Measurements from ENCODE around the gene QKI.

Gene QKI

DNA sequence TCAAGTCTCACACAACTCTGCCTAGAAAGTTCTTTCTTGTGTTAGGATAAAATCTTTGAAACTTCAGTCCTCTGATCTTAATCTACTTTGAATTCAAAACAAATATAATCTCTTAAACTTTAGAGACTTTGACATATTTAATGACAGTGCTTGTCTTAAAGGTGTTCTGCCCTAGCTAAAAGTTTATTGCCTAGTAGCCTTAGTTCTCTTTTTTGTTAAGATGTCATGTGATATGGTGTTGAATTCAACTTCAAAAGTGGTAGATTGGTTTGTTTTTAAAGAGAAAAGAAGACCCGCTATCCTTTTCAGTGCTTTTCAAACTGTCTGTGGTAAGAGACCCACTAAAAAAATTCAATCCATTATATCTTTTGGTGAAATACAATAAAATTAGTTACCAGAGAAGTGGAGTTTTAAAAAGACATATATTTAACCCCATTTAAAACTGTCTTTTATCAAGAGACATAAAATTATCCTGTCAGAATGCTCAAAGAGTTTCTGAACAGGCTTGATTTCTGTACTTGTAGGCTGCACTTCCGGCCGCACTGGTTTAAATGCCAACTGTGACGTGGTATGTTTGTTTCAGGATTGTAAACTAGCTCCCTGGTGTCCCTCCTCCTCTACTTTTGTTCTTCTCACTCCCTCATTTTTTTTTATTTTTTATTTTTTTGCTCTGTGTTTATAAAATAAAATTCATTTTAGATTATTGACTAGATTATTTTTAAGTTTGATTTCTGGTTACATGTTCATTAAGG is 76.5 kb downstream of the QKI start:
- peak; percentile 7 for DNase-seq

DNA sequence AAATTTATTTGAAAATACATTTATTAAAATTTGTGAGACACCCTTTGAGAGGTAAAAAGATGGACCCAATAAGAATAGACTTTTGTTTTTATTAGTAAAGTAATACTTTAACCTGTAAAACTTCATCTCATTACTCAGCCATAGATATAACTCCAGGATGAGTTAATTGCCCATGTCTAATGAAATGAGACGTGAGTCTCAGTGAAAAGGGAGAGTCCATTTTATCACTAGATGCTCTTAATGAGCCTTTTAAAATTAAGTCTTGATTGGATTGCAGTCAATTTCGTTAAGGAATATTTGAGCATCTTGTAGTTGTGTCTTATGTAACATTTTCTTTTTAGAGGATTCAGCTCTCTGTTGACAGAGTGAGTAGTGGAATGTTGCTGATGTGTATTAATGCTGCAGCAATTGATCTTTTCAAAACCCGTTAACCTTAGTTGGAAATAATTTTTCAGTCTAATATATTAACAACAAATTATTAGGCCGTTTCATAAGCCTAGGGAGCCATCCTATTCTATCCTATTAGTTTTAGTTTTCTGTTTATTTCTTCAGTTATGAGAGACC is 77.3 kb downstream of the QKI start:
- DNase-seq: no peak

DNA sequence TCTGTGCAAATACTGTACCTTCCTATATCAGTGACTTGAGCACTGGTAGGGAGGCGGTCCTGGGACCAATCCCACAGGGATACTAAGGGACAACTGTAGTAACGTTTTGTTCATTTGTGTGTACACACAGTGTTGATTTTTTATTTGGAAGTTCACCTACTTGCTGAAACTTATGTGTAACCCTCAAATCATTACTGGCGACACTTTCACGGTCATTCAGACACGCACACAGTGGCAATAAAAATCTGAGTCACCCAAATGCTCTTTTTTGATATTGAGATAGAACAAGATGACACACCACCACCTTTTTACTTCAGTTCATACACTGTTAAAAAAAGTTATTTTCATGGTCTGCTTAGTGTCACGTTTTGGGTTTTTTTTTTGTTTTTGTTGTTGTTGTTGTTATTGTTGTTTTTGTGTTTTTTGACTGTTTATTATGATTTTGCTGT is 79.8 kb downstream of the QKI start:
- no peak for DNase-seq

DNA sequence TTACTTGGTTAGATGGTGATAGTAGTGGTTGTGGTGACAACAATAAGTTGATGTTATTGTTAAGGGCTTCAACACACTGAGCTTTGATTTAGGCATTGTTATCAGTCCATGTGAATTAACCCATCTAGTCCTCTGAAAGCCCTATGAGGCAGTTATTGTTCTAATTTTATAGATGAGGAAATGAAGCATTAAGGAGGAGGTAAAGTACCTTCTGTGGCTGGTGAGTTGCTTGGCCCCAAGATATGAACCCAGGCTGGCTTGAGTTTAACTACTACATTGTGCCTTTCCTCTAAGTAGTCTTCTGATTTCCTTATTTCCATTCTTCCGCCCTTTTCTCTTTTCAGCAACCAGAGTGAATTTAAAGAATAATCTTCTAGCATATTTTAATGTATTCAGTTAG is 81.7 kb downstream of the QKI start:
- DNase-seq: no peak

DNA sequence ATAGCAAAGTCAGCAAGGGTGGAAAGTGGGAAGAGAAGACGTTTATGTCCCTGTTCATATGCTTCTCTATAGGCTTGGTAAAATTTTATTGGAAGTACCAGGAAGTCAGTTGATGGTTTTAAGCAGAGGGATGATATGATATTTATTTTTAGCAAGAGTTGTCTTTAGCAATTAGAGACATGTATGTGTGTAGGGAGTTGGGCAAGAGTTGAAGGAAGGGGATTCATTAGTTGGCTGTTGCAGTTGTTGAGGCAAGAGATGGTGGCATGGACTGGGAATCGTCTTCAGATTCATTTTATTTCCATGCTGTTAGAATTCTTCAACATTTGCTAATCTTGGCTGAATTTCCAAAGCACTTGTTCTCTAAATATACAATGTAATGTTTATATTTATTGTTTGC is 85.6 kb downstream of the QKI start:
- no peak for DNase-seq

DNA sequence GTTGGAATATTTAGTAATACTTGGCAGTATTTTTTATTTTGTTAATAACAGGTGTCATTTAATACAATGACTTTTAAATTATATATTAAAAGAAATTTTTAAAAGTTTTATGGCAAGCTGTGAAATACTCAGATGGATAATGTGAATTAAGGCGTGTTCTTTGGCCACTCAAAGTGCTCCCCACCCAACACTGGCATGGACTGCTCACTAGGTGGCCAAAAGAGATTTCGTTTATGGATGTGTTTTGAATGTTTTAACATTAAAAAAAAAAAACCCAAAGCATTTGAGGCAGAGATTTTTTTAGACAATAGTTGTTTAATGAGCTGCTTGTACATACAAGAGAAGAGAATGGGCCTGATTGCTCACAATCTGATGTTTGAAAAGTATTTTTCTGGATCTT is 86.5 kb downstream of the QKI start:
- DNase-seq: no peak

DNA sequence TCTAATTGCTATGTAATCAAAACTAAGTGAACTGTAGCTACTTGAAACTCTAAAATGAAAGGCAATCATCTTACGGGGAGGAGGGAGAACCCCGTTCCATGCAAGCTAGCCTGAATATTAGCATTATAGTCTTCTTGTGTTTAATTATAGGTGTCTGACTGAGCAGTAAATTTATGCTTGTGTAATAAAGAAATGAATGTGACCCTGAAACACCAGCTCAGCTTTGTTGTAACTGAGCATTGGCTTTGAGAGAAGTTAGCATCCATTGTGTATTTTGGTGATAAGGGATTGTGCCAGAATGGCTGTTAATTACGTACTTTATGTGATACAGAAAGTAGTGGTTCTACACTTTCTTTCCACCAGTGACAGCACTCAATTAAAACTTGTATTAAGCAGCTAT is 86.9 kb downstream of the QKI start:
- DNase-seq: no peak

DNA sequence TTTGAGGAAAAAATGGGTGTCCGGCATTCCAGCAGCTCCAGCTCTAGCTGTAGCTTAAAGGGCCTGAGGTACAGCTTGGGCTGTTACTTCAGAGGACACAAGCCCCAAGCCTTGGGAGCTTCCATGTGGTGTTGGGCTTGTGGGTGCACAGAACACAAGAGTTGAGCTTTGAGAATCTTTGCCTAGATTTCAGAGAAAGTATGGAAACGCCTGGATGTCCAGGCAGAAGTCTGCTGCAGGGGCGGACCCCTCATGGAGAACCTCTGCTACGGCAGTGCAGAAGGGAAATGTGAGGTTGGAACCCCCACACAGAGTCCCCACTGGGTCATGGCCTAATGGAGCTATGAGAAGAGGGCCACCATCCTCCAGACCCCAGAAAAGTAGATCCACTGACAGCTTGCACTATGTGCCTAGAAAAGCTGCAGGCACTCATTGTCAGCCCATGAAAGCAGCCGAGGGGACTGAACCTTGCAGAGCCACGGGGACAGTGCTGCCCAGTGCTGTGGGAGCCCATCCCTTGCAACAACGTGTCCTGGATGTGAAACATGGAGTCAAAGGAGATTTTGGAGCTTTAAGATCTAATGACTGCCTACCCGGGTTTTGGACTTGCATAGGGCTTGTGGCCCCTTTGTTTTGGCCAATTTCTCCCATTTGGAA is 90.6 kb downstream of the QKI start:
- no peak for DNase-seq

DNA sequence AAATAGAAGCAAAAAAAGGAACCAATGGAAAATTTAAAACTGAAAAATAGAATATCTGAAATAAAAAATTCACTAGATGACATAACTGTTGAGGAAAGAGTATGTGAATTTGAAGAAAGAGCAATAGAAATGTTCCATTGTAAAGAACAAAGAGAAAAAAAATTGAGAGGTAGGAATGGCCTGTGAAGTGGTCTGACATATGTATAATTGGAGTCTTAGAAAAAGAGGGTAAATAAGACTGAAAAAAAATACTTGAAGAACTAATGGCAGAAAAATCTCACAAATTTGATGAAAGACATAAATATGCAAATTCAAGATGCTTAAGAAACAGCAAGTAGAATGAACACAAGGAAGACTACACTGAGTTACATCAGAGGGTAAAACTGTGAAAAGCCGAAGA is 93.4 kb downstream of the QKI start:
- DNase-seq: no peak

DNA sequence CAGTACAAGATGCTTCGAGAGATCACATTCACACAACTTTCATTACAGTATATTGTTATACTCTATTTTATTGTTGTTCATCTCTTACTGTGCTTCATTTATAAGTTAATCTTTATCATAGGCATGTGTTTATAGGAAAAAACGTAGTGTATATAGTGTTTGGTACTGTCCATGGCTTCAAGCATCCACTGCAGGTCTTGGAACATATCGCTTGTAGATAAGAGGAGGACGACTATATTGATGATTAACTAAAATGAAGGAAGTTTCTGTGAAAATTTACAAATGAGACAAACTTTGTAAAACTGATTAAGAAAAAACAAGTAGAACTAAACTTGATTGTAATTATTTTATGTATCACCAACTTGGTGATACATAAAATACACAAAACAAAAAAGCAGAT is 98.5 kb downstream of the QKI start:
- no peak for DNase-seq

DNA sequence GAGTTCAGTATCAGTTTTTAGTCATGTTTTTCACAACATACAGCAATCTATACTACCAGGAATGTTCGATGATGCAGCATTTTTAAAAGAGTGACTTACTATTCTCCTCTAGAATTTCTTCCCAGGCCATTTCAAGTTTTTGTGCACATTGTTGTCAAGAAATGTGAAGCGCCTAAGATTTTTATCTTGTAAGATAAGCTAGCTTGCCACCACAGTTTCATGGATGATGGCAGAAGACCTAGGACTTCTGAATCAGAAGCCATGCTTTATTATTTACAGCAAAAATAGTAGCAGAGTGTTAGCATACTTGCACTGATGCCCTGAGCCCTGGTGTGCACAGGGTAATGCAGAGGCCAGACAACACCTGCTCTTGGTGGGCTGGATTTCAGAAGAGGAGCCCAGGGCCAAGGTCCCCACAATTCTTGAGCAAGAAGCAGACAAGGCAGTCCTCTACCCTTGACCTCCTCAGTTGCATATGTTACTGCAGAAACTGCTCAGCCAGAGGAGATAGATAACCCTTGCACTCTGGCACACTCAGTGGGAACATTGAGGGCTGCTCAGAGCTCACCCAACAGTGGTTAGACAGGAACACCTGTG is 99.2 kb downstream of the QKI start:
- no peak for DNase-seq

DNA sequence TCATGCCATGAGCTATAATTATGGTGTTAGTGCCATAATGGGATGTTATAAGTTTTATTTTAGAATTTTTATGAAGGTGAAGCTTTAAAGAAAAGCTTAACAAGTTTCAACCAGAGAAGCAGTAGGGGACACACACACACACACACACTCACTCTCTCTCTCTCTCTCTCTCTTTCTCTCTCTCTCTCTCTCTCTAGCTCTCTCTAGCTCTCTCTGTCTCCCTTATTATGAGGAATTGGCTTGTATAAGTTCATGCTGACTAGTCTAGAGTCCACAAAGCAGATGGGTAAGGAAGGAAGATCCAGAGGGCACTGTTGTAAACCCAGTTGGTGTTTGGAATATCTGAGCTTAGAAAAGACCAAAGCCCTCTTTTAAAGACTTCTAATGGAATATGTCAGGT is 102.4 kb downstream of the QKI start:
- DNase-seq: no peak

DNA sequence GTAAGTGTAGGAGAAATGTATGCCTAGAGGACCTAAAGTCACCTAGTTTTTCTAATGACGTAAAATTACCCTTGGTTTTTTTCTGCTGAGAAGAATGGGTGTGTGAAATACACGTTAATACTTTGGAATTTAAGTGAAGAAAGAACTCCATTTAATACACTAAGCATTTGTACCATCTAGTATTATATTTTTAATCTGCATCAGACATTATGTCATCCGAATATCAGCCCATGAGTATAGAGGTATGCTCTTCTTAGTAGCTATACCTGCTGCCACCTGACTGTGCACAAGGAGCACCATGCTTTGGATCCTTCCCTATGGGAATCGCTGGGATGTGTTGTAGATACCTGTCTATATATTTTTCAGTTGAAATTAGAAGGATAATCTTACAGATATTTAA is 106.4 kb downstream of the QKI start:
- no peak for DNase-seq

DNA sequence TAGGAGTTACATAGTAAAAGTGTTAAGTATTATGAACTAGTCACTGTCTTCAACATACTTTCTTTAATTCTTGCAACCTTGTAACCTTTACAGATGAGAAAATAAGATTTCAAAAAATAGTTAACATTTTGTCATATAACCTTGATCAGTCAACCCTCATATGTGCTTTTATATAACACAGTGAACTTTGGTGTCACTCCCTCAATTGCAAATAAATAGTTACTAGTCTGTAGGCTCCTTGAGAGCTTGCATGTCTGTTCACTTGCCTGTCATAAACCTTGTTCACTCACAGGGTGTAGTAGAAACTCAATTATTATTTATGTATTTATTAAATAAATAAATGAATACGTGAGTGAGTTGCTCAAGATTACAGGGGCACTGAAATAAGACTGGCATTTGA is 107.5 kb downstream of the QKI start:
- DNase-seq: no peak

DNA sequence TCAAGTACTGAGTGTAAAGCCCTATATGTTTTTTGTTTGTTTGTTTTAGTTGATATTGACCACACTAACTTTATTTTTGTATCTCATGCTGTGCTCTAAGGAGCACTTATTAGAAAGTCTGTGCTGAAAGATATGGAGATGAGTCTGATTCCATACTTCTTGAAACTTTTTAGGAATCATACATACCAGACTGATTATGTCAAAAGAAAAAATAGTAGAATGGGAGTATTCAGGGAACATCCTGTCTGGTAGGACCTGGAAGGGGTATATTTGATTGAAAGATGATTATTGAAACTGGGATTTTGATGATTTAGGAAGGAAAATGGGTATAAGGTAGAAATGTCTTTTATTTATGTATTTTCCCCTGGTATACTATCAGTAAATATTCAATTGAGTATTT is 111.4 kb downstream of the QKI start:
- no peak for DNase-seq

DNA sequence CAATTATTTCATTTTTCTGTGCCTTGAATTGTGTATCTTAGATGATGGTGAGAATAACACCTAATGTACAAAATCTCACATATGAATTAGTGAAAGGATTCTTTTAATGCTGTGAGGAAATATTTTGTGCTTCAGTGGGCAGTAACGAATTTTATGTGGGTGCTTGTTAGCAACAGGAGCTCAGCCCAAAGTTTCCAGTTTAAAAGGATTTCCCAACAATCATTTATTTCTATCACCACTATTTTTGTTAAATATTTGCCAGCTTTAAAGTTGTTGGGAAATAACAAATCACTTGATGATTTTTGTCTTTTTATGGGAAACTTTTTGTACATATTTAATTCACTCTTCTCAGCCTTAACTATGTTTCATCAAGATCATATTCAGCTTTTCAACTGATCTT is 111.8 kb downstream of the QKI start:
- no peak for DNase-seq

DNA sequence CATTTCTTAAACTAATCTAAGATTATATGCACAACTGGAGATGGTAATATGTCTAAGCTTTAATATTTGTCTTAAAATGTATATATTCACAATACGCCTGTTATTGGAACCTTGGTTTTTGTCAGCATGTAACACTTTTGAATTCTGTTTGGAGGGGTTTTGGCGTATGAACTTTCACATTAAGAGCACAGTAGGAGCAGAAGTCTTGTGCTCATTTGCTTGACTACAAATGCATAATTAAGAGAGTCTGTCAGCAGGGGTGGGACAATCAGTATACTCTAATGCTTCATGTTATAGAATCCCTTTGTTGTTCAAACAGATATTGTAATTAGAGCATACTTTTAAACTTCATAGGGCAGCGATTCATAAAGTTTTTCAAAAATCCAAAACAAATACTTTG is 112.8 kb downstream of the QKI start:
- no peak for DNase-seq

DNA sequence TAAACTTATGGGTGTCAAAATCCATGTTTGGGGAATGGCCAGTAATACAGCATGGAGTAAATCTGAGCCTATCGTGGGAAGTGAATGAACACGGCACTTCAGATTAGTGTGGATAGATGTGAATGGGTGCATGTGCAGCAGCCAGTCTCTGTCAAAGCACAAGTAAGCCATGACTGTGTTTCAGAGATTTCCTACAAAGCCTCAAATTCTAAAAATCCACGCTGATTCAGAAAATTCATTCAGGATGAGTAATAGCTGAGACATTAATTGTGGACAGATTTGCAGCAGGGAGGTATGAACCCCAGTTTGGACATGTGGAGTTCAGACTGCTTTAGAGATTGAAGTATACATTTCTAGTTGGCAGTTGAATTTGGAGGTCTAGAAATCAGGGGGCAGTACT is 115.1 kb downstream of the QKI start:
- no peak for DNase-seq

DNA sequence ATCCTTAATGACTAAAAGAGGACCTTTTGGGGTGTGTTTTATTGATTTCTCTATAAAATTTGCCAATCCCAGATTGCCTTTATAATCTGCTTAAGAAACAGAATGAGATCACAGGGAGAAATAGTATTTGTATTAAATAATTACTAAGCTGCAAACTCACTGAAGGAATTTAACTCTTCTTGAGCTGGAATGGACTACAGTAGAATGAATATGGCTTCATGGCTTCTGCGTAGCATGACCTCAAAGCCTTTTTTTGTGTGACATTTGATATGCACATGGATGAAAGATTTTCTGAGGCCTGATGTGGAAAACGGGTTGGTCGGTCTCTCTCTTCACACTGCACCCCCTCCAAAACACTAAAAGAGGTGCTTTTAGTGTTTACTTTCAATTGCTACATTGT is 115.9 kb downstream of the QKI start:
- no peak for DNase-seq

DNA sequence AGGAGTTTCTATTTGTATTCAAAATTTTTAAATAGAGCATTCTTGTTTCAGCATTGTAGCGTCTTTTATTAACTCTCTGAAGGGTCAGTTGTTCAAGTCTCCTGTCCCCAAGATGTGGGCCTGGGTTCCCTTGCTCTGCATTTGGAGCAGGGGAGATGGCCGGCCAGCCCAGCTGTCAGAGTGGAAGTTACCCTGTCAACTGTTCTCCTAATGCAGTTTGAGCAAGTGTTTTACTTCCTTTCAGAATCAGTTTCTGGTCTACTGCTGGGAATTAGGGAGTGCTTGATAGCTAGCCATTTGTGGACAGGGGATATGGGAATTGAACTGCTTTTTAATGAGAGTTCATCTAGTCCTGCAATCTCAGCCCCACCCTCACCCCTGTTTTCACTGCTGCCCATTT is 116.6 kb downstream of the QKI start:
- no peak for DNase-seq

DNA sequence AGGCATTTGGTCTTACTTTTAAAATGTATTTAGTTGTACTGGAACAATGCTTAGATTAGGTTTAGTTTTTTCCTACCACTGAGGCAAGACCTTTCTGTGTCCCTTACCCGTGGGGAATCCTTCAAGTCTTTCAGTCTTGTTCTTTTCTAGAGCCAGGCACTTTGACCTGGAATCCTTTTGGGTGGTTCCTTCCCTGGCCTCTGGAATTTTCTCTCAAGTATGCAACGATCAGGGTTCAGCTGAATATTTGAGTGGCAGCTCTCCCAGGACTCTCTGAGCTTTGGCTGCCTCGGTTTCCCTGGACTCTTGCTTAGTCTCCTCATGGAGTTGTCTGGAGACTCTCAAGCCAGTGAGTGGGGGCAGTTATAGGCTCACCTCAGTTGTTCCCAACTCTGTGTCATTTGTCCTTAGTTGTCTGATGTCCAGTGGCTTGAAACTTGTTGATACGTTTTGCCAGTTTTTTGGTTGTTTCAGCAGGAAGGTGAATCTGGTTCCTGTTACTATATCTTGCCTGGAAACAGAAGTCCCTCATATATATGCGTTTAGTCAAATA is 118.1 kb downstream of the QKI start:
- DNase-seq: no peak

DNA sequence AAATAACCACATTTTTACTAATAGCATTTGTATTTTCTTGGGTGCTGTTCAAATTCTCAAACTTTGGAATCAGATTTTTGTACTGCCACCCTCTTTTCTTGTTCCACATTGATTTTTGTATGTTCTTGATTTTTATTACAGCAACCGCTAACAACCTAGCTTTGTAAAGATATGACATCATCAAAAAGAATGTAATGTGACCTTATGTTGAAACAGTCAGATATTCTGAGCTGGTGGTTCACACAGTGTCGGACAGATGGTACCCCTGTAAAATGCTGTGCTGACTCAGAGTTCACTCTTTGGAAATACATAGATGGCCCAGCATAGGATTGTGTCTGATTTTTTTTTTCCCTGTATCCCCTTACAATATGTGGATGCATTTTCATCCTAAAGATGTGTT is 118.9 kb downstream of the QKI start:
- DNase-seq: no peak

DNA sequence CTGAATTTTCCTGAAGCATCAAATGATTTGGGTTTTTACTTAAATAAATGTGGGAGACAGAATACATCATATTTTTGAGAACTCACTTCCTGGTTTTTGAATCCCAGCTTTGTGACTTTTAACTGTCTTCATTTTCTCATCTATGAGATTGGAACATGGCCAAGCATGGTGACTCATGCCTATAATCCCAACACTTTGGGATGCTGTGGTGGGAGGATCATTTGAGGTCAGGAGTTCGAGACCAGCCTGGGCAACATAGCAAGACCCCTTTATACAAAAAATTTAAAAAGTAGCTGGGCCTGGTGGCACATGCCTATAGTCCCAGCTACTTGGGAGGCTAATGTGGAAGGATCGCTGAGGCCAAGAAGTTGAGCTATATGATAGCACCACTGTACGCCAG is 122.3 kb downstream of the QKI start:
- DNase-seq: no peak

DNA sequence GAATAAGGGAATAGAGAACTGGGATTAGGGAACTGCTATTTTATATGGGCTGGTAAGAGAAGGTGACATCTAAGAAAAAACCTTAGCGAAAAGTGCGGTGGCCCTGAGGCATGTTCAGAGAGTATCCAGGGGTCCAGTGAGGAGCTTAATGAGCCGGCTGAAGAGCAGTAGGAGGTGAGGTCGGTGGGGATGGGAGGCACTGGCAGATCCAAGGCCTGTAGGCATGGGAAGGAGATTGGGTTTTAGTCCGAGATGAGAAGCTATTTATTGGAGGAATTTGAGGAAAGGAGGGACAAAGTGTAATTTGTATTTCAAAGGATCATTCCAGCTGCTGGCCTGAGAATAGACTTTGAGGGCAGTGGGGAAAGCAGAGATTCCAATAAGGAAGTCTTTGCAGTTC is 123.8 kb downstream of the QKI start:
- DNase-seq: no peak
